Naive thymus-derived CD4-positive, alpha-beta T cell (primary cell): ENCODE data around the gene GAPVD1. TPM values are rescaled to one million over a fixed set of nuclear protein-coding genes. Genes with fewer than 3 reads are reported as not detected.
A peak's percentile ranks its signal among the peaks of the same experiment; 100 is the strongest.
"Not testable (repeated sequence)": the region's sequence is repeated elsewhere in the genome, so short reads cannot be mapped to it uniquely, and the experiment has no call there.

Experiments
- ATAC-seq: fragments of 150-1000 bp; cut with Tn5 transposase; 2 replicates; pipeline ENCODE4 v1.10.0; 2021; ENCODE audit warnings: mild to moderate bottlenecking, moderate library complexity
- CTCF ChIA-PET: fragments of 350-600 bp; sonication (Branson Sonifier 250); formaldehyde crosslinking; loops from one replicate; lab custom pipeline; 2021; ENCODE audit warnings: antibody characterized with exemption; lab: Charles Lee
- POLR2A ChIA-PET: fragments of 350-600 bp; sonication (Branson Sonifier 250); formaldehyde crosslinking; loops from one replicate; lab custom pipeline; 2021; ENCODE audit warnings: antibody characterized with exemption, inconsistent platforms; lab: Charles Lee
- DNase-seq, 9 donors: peaks; one replicate each; pipeline versions ENCODE4 v3.0.0 to v3.0.0-alpha.2; 2020 to 2022; ENCODE audit warnings: mixed read lengths in 1 of 9
- H3K27ac ChIP-seq: one replicate; pipeline ENCODE4 v1.7.0; 2013; ENCODE audit warnings: mild to moderate bottlenecking, low read depth, low read length, moderate library complexity
- H3K27me3 ChIP-seq, 2 donors: one replicate each; pipeline ENCODE4 v1.7.0; 2013; ENCODE audit warnings: low read length in 2 of 2, mild to moderate bottlenecking in 2 of 2, moderate library complexity in 2 of 2; ENCODE audit not compliant: control insufficient read depth in 2 of 2, insufficient read depth in 2 of 2
- H3K36me3 ChIP-seq, 3 experiments: 1 replicate in 2 of 3; 2 replicates in 1 of 3; pipeline ENCODE4 v1.7.0; 2013; ENCODE audit warnings: low read length in 3 of 3, mild to moderate bottlenecking in 3 of 3, moderate library complexity in 1 of 3; ENCODE audit not compliant: insufficient read depth in 3 of 3, control insufficient read depth in 2 of 3
- H3K4me1 ChIP-seq, 2 donors: one replicate each; pipeline ENCODE4 v1.7.0; 2013; ENCODE audit warnings: low read length in 2 of 2, mild to moderate bottlenecking in 2 of 2, moderate library complexity in 1 of 2; ENCODE audit not compliant: control insufficient read depth in 2 of 2, insufficient read depth in 2 of 2
- H3K4me3 ChIP-seq: 2 replicates; pipeline ENCODE4 v1.7.0; 2013; ENCODE audit warnings: mild to moderate bottlenecking, low read length
- H3K9me3 ChIP-seq, 3 experiments: 1 replicate in 2 of 3; 2 replicates in 1 of 3; pipeline ENCODE4 v1.7.0; 2013; ENCODE audit warnings: low read length in 3 of 3; ENCODE audit not compliant: control insufficient read depth in 2 of 3
- H3K27ac Mint-ChIP-seq, 9 donors: one replicate each; pipeline ENCODE4 v1.8.0; 2020 to 2022; ENCODE audit warnings: mixed read lengths in 9 of 9, mild to moderate bottlenecking in 8 of 9, moderate library complexity in 5 of 9, inconsistent platforms in 2 of 9
- H3K27me3 Mint-ChIP-seq, 5 donors: one replicate each; pipeline ENCODE4 v1.8.0; 2021 to 2022; ENCODE audit warnings: mixed read lengths in 5 of 5, mild to moderate bottlenecking in 1 of 5
- H3K36me3 Mint-ChIP-seq, 5 donors: one replicate each; pipeline ENCODE4 v1.8.0; 2020 to 2022; ENCODE audit warnings: mixed read lengths in 5 of 5, mild to moderate bottlenecking in 3 of 5, inconsistent platforms in 1 of 5
- H3K4me1 Mint-ChIP-seq, 7 donors: one replicate each; pipeline ENCODE4 v1.8.0; 2020 to 2022; ENCODE audit warnings: mixed read lengths in 7 of 7, mild to moderate bottlenecking in 3 of 7, inconsistent platforms in 1 of 7
- H3K4me3 Mint-ChIP-seq, 10 donors: one replicate each; pipeline ENCODE4 v1.8.0; 2020 to 2022; ENCODE audit warnings: mild to moderate bottlenecking in 10 of 10, mixed read lengths in 10 of 10, moderate library complexity in 6 of 10, inconsistent platforms in 2 of 10
- H3K9me3 Mint-ChIP-seq, 11 donors: one replicate each; pipeline ENCODE4 v1.8.0; 2020 to 2022; ENCODE audit warnings: mixed read lengths in 11 of 11, mild to moderate bottlenecking in 4 of 11, inconsistent platforms in 1 of 11, moderate library complexity in 1 of 11
- intact Hi-C, 2 donors: fragments of 100-400 bp; cut with micrococcal nuclease; formaldehyde crosslinking; loops; one replicate each; pipeline ENCODE4 v1.15.1; 2023
- polyA plus RNA-seq, 2 donors: library from polyadenylated mRNA; unstranded; fragments of 300-500 nt; fragmentation: Illumina TruSeq; gene quantifications; one replicate each; pipeline ENCODE4 v1.2.3, GENCODE V29; 2021
- total RNA-seq, 6 experiments: library from RNA in 5 of 6; stranded (reverse) in 5 of 6; gene quantifications; 1 replicate in 5 of 6; 2 replicates in 1 of 6; pipeline ENCODE4 v1.2.3 and lab custom pipeline; 2021 to 2026

The GAPVD1 gene
- total and polyA plus RNA-seq, 7 experiments from 2014 or later: 39.6 to 68.9 (median 61.7) TPM

DNA sequence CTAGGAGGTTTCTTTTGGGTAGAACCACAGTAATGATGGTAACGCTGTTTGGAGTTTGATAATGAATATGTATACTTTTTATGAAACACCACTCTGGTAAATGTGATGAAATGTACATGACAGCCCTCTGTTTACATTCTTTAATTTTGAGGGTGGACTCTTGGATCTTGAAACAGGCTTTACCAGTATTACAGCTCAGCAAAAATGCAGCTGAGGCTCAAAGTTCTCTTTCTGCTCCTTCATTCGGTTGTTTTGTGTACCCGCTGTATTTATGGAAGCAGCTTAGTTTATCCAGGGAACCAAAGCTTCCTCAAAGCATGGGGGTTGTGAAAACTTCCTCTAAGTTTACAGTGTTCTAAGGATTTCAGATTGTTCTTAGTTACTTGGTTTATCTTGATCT, 11.1 kb downstream of the GAPVD1 start:
- no peak for DNase-seq
- Mint-ChIP-seq H3K4me1 (peaks cover 15 to 56% (median 44%) of the 10 kb centered on the region in 7 donors), H3K9me3 (no peaks in the 10 kb centered on the region), H3K27ac (peak overlapping the region in 1 of 9 donors; percentile 20), H3K4me3 (peak overlapping the region in 3 of 10 donors; percentile 2 to 30 (median 25)), H3K27me3 (no peaks in the 10 kb centered on the region), H3K36me3 (peaks cover 0 to 17% (median 13%) of the 10 kb centered on the region in 5 donors)
- Histone ChIP-seq H3K9me3 (no peaks in the 10 kb centered on the region), H3K4me1 (peaks cover 0 to 6% of the 10 kb centered on the region in 2 donors), H3K4me3 (no peak overlapping the region), H3K36me3 (peaks cover 0 to 4% (median 0%) of the 10 kb centered on the region in 3 experiments), H3K27ac (no peak overlapping the region), H3K27me3 (no peaks in the 10 kb centered on the region)
- ATAC-seq: no peak
- POLR2A ChIA-PET: no interaction called here
- CTCF ChIA-PET: no interaction called here
- intact Hi-C loops: no loop called here

DNA sequence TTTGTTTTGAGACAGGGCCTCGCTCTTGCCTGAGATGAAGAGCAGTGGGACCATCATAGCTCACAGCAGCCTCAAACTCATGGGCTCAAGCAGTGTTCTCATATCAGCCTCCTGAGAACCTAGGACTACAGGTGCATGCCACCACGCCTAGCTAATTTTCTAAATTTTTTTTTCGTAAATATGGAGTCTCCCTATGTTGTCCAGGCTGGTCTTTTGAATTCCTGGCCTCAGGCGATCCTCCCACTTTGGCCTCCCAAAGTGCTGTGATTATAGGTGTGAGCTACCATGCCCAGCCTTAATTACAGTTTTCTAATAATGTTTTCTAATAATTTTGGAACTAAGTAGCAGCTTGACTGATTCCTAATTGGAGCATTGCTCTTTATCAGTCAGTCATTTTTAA, 15.1 kb downstream of the GAPVD1 start:
- Mint-ChIP-seq H3K27ac (no peak overlapping the region), H3K36me3 (peaks cover 0 to 10% (median 7%) of the 10 kb centered on the region in 5 donors), H3K4me3 (no peak overlapping the region), H3K4me1 (peaks cover 9 to 33% (median 29%) of the 10 kb centered on the region in 7 donors), H3K27me3 (no peaks in the 10 kb centered on the region), H3K9me3 (no peaks in the 10 kb centered on the region)
- peaks cover 0 to 6% of the 10 kb centered on the region in 2 donors for H3K4me1 ChIP-seq
- peaks cover 0 to 4% (median 4%) of the 10 kb centered on the region in 3 experiments for H3K36me3 ChIP-seq
- H3K4me3 ChIP-seq: no peak overlapping the region
- DNase-seq: no peak
- no peak overlapping the region for H3K27ac ChIP-seq
- ChIA-PET POLR2A (interaction anchor here (0.5 to 1.9 kb wide), 2 partner anchors 35 to 50 kb away, joined by 6 read pairs; partner anchors contain the start of gene HSPA5), CTCF (no interaction called here)
- H3K9me3 ChIP-seq: no peaks in the 10 kb centered on the region
- intact Hi-C loops: no loop called here
- no peaks in the 10 kb centered on the region for H3K27me3 ChIP-seq
- ATAC-seq: no peak

- Histone ChIP-seq H3K36me3 (peaks cover 0 to 4% (median 2%) of the 10 kb centered on the region in 3 experiments), H3K27me3 (no peaks in the 10 kb centered on the region), H3K9me3 (no peaks in the 10 kb centered on the region), H3K4me1 (peaks cover 0 to 6% of the 10 kb centered on the region in 2 donors), H3K27ac (no peak overlapping the region), H3K4me3 (no peak overlapping the region)
- Mint-ChIP-seq H3K4me1 (peaks cover 9 to 32% (median 25%) of the 10 kb centered on the region in 7 donors), H3K4me3 (no peak overlapping the region), H3K27ac (peak overlapping the region in 1 of 9 donors; percentile 4), H3K36me3 (peaks cover 0 to 10% (median 7%) of the 10 kb centered on the region in 5 donors), H3K9me3 (no peaks in the 10 kb centered on the region), H3K27me3 (no peaks in the 10 kb centered on the region)
- ATAC-seq (no peak), DNase-seq (no peak)
- intact Hi-C loops: no loop called here
- ChIA-PET CTCF (no interaction called here), POLR2A (interaction anchor here (0.7 to 1.9 kb wide), 2 partner anchors 9 to 36 kb away, joined by 5 to 6 read pairs; partner anchors contain the start of gene HSPA5)
Measured at GRCh38 chr9:125277411-125277810, 15.8 kb downstream of the GAPVD1 start.

DNA sequence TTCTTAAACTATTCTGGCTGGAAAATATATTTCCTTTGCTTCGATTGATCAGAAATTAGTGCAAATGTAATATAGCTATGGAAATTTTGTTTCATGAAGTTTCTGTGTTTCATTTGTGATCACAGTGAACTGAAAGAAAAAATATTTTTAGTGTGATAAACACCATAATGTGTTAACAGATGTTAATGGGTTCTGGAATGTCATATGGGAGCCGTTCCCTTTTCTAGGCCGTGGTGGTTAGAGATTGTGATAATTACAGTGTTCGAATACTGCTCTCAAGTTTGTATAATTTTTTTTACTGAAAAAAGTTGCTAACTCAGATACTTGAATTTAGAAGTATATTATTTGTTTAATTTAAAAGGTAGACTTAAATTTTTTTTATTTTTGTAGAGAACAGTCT, 19.3 kb downstream of the GAPVD1 start:
- Histone ChIP-seq H3K9me3 (no peaks in the 10 kb centered on the region), H3K4me1 (no peaks in the 10 kb centered on the region), H3K27me3 (no peaks in the 10 kb centered on the region), H3K36me3 (peaks cover 0 to 4% (median 0%) of the 10 kb centered on the region in 3 experiments), H3K4me3 (no peak overlapping the region), H3K27ac (no peak overlapping the region)
- ChIA-PET POLR2A (interaction anchor here (0.6 to 1.3 kb wide), 3 partner anchors 10 to 112 kb away, joined by 3 to 4 read pairs (median 3); no protein-coding TSS in a partner anchor), CTCF (interaction anchor here (0.7 kb wide), 2 partner anchors 13 to 96 kb away, joined by 3 to 4 read pairs; no protein-coding TSS in a partner anchor)
- intact Hi-C loops: no loop called here
- H3K27me3 Mint-ChIP-seq: no peaks in the 10 kb centered on the region
- H3K36me3 Mint-ChIP-seq: peaks cover 0 to 7% (median 4%) of the 10 kb centered on the region in 5 donors
- no peak for ATAC-seq
- no peak for DNase-seq
- no peak overlapping the region for H3K4me3 Mint-ChIP-seq
- no peaks in the 10 kb centered on the region for H3K9me3 Mint-ChIP-seq
- no peak overlapping the region for H3K27ac Mint-ChIP-seq
- H3K4me1 Mint-ChIP-seq: peaks cover 3 to 23% (median 14%) of the 10 kb centered on the region in 7 donors

GRCh38 chr9:125284855-125285254, 23.2 kb downstream of the GAPVD1 start:
- Mint-ChIP-seq H3K4me1 (peaks cover 3 to 23% (median 12%) of the 10 kb centered on the region in 7 donors), H3K9me3 (no peaks in the 10 kb centered on the region), H3K27ac (peak overlapping the region in 1 of 9 donors; percentile 9), H3K27me3 (no peaks in the 10 kb centered on the region), H3K4me3 (no peak overlapping the region), H3K36me3 (peaks cover 0 to 7% (median 4%) of the 10 kb centered on the region in 5 donors)
- no peaks in the 10 kb centered on the region for H3K27me3 ChIP-seq
- no peaks in the 10 kb centered on the region for H3K9me3 ChIP-seq
- H3K27ac ChIP-seq: no peak overlapping the region
- peaks cover 0 to 9% (median 0%) of the 10 kb centered on the region in 3 experiments for H3K36me3 ChIP-seq
- H3K4me1 ChIP-seq: no peaks in the 10 kb centered on the region
- H3K4me3 ChIP-seq: no peak overlapping the region
- DNase-seq (no peak), ATAC-seq (peak; percentile 32)
- intact Hi-C loops: no loop called here
- CTCF ChIA-PET: no interaction called here
- POLR2A ChIA-PET: no interaction called here

- H3K9me3 ChIP-seq, H3K27ac ChIP-seq, ATAC-seq, H3K4me3 ChIP-seq, H3K27me3 Mint-ChIP-seq, DNase-seq, H3K36me3 Mint-ChIP-seq, H3K27ac Mint-ChIP-seq, H3K36me3 ChIP-seq, intact Hi-C loops, H3K9me3 Mint-ChIP-seq, H3K4me3 Mint-ChIP-seq, POLR2A ChIA-PET, CTCF ChIA-PET, H3K4me1 ChIP-seq, H3K27me3 ChIP-seq: not testable (repeated sequence)
- peaks cover 3 to 23% (median 12%) of the 10 kb centered on the region in 7 donors for H3K4me1 Mint-ChIP-seq
Measured at GRCh38 chr9:125286935-125287433, 25.4 kb downstream of the GAPVD1 start.
